ENCODE measurements around the gene OR13A1.
A peak's percentile ranks its signal among the peaks of the same experiment; 100 is the strongest.
"Not testable (repeated sequence)": the region's sequence is repeated elsewhere in the genome, so short reads cannot be mapped to it uniquely, and the experiment has no call there.

OR13A1 gene, protein sequence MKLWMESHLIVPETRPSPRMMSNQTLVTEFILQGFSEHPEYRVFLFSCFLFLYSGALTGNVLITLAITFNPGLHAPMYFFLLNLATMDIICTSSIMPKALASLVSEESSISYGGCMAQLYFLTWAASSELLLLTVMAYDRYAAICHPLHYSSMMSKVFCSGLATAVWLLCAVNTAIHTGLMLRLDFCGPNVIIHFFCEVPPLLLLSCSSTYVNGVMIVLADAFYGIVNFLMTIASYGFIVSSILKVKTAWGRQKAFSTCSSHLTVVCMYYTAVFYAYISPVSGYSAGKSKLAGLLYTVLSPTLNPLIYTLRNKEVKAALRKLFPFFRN

DNA sequence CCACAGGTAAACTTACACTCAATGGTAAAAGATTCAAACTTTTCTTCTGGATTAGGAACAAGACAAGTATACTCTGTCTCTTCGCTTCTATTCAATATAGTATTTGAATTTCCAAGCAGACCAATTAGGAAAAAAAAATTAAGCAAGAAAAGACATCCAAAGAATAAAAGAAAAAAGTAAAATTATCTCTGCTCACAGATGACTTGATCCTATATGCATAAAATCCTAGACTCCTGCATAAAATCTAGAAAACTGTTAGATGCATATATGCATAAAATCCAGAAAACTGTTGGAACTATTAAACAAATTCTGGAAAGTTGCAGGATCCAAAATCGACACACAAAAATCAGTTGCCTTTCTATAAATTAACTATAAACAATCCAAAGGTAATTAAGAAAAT lies at the start of gene OR13A1:
TSS of gene OR13A1 (minus strand) at position 101 of the 400 bp plus-strand sequence. CDS start 11,186 bp downstream, outside the sequence.
- TF ChIP-seq, protein P1, sequence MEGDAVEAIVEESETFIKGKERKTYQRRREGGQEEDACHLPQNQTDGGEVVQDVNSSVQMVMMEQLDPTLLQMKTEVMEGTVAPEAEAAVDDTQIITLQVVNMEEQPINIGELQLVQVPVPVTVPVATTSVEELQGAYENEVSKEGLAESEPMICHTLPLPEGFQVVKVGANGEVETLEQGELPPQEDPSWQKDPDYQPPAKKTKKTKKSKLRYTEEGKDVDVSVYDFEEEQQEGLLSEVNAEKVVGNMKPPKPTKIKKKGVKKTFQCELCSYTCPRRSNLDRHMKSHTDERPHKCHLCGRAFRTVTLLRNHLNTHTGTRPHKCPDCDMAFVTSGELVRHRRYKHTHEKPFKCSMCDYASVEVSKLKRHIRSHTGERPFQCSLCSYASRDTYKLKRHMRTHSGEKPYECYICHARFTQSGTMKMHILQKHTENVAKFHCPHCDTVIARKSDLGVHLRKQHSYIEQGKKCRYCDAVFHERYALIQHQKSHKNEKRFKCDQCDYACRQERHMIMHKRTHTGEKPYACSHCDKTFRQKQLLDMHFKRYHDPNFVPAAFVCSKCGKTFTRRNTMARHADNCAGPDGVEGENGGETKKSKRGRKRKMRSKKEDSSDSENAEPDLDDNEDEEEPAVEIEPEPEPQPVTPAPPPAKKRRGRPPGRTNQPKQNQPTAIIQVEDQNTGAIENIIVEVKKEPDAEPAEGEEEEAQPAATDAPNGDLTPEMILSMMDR (conservative IDR thresholded peaks at IDR 0.05) = no peak
- no peak within 1 kb of the TSS for H3K27ac ChIP-seq

DNA sequence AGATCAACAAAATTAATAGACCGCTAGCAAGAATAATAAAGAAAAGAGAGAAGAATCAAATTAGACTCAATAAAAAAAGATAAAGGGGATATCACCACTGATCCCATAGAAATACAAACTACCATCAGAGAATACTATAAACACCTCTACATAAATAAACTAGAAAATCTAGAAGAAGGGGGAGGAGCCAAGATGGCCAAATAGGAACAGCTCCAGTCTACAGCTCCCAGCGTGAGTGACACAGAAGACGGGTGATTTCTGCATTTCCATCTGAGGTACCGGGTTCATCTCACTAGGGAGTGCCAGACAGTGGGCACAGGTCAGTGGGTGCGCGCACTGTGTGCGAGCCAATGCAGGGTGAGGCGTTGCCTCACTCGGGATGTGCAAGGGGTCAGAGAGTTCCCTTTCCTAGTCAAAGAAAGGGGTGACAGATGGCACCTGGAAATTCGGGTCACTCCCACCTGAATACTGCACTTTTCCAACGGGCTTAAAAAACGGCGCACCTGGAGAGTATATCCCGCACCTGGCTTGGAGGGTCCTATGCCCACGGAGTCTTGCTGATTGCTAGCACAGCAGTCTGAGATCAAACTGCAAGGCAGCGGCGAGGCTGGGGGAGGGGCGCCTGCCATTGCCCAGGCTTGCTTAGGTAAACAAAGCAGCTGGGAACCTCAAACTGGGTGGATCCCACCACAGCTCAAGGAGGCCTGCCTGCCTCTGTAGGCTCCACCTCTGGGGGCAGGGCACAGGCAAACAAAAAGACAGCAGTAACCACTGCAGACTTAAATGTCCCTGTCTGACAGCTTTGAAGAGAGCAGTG lies 46.8 kb upstream of the OR13A1 start:
- peak overlapping the region; percentile 60 for H3K27ac ChIP-seq

DNA sequence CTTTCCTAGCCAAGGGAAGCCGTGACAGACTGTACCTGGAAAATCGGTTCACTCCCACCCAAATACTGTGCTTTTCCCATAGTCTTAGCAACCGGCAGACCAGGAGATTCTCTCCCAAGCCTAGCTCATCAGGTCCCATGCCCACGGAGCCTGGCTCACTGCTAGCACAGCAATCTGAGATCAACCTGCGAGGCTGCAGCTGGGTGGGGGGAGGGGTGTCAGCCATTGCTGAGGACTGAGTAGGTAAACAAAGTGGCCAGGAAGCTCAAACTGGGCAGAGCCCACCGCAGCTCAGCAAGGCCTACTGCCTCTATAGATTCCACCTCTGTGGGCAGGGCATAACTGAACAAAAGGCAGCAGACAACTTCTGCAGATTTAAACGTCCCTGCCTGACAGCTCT lies 43.6 kb upstream of the OR13A1 start:
- H3K27ac ChIP-seq = 0 out of 2 replicates have a peak overlapping the region, but pooled peaks have one; percentile 8

DNA sequence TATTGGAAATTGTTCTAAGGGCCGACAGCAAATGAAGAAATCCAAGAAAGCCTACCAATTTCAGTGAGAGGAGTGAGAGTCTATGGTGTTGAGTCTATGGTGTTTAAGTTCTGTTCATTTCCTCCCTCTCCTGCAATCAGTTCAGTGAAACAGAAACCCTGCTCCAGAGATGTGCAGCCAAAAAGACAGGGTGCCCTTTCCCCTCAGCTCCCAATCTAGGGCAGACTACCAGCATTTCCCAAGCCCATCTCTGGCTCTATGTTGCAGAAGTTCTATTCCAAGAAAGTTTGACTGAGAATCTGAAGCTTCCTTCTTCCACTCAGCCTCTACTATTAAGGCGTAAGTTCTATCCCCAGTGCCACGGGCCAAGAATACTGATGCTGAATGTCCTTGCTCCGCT lies 40.1 kb upstream of the OR13A1 start:
- TF ChIP-seq, protein P1 (conservative IDR thresholded peaks at IDR 0.05) = no peak
- peak overlapping the region; percentile 93 for H3K27ac ChIP-seq

DNA sequence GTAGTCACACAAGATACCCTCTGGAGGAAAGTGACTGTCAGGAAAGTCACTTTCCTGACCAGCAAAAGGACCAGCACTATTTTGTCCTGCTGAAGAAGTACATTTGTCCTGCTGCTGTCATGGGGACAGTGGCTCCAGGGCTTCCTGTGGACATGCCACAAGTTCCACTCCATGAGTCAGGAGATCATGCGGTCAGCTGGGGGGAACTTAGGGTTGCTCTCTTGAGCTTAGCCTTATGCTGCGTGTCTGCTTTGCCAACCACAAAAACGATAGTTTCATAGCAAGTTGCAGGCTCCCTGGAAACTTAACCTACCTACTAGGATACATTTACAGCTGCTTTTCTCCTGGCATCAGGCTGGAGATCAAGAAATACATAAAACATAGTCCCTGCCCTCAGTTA lies 38.9 kb upstream of the OR13A1 start:
- no peak overlapping the region; the same call in 1 of the 2 replicates for H3K27ac ChIP-seq
- TF ChIP-seq, protein P1 (conservative IDR thresholded peaks at IDR 0.05) = no peak

DNA sequence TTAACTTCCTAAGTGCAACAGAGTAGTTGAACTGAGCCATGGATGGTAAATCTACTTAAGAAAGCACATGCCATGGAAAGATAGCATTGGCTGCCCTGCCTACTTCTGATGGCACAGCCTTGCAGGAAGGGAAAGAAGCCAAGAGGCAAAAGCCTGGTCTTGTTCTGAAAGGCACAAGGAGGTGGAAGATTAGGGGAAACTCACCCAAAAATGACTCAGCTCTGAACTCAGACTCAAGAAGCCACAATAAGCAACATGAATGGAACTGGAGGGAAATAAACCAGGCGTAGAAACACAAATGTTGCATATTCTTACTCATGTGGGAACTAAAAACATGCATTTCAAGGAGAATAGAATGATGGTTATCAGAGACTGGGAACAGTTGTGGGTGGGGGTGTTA lies 37.8 kb upstream of the OR13A1 start:
- no peak overlapping the region for H3K27ac ChIP-seq

DNA sequence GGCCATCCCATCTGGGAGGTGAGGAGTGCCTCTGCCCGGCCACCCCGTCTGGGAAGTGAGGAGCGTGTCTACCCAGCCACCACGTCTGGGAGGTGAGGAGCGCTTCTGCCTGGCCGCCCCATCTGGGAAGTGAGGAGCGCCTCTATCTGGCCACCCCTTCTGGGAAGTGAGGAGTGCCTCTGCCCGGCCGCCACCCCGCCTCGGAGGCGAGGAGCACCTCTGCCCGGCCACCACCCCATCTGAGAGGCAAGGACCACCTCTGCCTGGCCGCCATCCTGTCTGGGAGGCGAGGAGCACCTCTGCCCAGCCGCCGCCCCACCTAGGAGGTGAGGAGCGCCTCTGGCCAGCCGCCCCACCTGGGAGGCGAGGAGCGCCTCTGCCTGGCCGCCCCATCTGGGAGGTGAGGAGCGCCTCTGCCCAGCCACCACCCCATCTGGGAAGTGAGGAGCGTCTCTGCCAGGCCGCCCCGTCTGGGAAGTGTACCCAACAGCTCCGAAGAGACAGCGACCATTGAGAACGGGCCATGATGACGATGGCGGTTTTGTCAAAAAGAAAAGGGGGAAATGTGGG lies 32.9 kb upstream of the OR13A1 start:
- not testable (repeated sequence) for H3K27ac ChIP-seq

More for the DNA sequence above, 37.8 kb upstream of the OR13A1 start:
- TF ChIP-seq, protein P1 (conservative IDR thresholded peaks at IDR 0.05) = no peak

DNA sequence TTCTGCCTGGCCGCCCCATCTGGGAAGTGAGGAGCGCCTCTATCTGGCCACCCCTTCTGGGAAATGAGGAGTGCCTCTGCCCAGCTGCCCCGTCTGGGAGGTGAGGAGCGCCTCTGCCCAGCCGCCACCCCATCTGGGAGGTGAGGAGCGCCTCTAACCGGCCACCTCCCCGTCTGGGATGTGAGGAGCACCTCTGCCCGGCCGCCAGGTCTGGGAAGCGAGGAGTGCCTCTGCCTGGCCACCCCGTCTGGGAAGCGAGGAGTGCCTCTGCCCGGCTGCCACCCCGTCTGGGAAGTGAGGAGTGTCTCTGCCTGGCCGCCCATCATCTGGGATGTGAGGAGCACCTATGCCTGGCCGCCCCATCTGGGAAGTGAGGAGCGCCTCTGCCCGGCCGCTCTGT lies 32.1 kb upstream of the OR13A1 start:
- H3K27ac ChIP-seq = not testable (repeated sequence)

DNA sequence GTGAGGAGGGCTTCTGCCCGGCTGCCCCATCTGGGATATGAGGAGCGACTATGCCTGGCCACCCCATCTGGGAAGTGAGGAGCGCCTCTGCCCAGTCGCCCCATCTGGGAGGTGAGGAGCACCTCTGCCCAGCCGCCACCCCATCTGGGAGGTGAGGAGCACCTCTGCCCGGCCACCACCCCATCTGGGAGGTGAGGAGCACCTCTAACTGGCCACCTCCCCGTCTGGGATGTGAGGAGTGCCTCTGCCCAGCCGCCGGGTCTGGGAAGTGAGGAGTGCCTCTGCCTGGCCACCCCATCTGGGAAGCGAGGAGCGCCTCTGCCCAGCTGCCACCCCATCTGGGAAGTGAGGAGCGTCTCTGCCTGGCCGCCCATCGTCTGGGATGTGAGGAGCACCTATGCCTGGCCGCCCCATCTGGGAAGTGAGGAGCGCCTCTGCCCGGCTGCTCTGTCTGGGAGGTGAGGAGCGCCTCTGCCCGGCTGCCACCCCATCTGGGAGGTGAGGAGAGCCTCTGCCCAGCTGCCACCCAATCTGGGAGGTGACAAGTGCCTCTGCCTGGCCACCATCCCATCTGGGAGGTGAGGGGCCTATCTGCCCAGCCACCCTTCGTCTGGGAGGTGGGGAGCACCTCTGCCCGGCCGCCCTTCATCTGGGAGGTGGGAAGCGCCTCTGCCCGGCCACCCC lies 31.4 kb upstream of the OR13A1 start:
- H3K27ac ChIP-seq = not testable (repeated sequence)

DNA sequence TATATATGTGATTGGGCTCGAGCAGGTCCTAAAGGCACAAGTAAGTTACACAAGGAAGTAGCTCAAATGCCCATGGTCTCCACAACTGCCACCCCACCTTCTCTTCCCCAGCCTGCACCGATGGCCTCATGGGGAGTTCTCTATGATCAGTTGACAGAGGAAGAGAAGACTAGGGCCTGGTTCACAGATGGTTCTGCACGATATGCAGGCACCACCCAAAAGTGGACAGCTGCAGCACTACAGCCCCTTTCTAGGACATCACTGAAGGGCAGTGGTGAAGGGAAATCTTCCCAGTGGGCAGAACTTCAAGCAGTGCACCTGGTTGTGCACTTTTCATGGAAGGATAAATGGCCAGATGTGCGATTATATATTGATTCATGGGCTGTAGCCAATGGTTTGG lies 25.0 kb upstream of the OR13A1 start:
- not testable (repeated sequence) for H3K27ac ChIP-seq
